Gastrocnemius medialis (tissue), 4 donors: ENCODE data around the gene CA10.

Experiments used
- POLR2A ChIP-seq, 2 donors: fragments of 450-650 bp; IDR thresholded peaks; one replicate each; pipeline ENCODE4 v1.6.1; 2017; ENCODE audit warnings: antibody characterized with exemption in 2 of 2, mild to moderate bottlenecking in 2 of 2, moderate library complexity in 2 of 2
- TF ChIP-seq, protein P1 (sequence below), 5 experiments: fragments of 450-650 bp in 3 of 5; fragments of 200-600 bp in 2 of 5; sonication (generic) in 2 of 5; IDR thresholded peaks in 4 of 5; conservative IDR thresholded peaks in 1 of 5; 1 replicate in 4 of 5; 2 replicates in 1 of 5; pipeline ENCODE4 v1.5.1; 2016 to 2019; ENCODE audit warnings: antibody characterized with exemption in 5 of 5, mild to moderate bottlenecking in 3 of 5, moderate library complexity in 3 of 5

DNA sequence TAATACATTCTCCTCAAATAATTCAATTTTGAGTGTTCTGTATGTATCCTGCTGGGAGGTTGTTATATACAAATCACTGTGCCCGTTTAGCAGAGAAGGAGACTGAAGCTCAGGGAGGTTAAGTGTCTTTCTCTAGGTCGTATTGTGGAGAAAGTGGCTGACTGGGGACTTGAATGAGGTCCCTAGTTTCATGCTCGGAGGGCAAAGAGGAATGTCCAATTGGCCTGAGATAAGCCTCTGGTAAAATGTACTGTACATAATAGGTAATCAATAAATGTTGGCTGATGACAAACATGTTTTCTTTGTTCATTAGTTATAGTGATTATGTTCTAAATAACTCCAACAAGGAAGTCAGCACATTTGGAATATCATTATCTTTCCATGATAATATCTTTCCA is 455.6 kb downstream of the CA10 start:
- TF ChIP-seq POLR2A (IDR thresholded peaks at IDR 0.05), result no peak
- TF ChIP-seq, protein P1, sequence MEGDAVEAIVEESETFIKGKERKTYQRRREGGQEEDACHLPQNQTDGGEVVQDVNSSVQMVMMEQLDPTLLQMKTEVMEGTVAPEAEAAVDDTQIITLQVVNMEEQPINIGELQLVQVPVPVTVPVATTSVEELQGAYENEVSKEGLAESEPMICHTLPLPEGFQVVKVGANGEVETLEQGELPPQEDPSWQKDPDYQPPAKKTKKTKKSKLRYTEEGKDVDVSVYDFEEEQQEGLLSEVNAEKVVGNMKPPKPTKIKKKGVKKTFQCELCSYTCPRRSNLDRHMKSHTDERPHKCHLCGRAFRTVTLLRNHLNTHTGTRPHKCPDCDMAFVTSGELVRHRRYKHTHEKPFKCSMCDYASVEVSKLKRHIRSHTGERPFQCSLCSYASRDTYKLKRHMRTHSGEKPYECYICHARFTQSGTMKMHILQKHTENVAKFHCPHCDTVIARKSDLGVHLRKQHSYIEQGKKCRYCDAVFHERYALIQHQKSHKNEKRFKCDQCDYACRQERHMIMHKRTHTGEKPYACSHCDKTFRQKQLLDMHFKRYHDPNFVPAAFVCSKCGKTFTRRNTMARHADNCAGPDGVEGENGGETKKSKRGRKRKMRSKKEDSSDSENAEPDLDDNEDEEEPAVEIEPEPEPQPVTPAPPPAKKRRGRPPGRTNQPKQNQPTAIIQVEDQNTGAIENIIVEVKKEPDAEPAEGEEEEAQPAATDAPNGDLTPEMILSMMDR (IDR thresholded peaks at IDR 0.05 in 4 of 5, conservative IDR thresholded peaks at IDR 0.05 in 1 of 5), result no peak
